Astrocyte (in vitro differentiated cells and primary cell): ENCODE measurements around the gene LEMD1.

Experiments
- CTCF ChIP-seq: IDR thresholded peaks from 2 replicates; pipeline ENCODE4 v1.5.1; 2011; ENCODE audit warnings: low read depth, mild to moderate bottlenecking, inconsistent platforms, low read length, moderate library complexity; ENCODE audit not compliant: insufficient read depth
- EZH2 ChIP-seq: IDR thresholded peaks from 2 replicates; pipeline ENCODE4 v1.6.1; 2012; ENCODE audit warnings: mild to moderate bottlenecking, low read length, inconsistent platforms; ENCODE audit not compliant: insufficient read depth

GRCh38 chr1:205357567-205357966, 64.3 kb downstream of the LEMD1 start:
- TF ChIP-seq CTCF (no peak), EZH2 (no peak)
